SK-MEL-5 (cell line): Measurements from ENCODE around the gene CHST5. TPM values are rescaled to one million over a fixed set of nuclear protein-coding genes. Genes with fewer than 3 reads are reported as not detected.
"Not testable (repeated sequence)": the region's sequence is repeated elsewhere in the genome, so short reads cannot be mapped to it uniquely, and the experiment has no call there.

Experiments used
- DNase-seq: peaks from one replicate; pipeline ENCODE4 v3.0.0-alpha.2; 2016; ENCODE audit warnings: low read depth, low spot score
- in situ Hi-C: cut with HindIII; loops from 2 replicates; pipeline ENCODE4 v1.10.0; 2016; ENCODE audit warnings: low sequenced_read_pairs, high pct_unique_total_duplicates, low pct_unique_long_range_greater_than_20kb
- total RNA-seq: library from RNA; depleted of rRNA; stranded (reverse); fragments of >200 nt; shearing (Covaris generic); gene quantifications from 2 replicates; pipeline ENCODE4 v1.2.3, GENCODE V29; 2014

CHST5 gene
- total RNA-seq, 1 experiment from 2014 or later, result 0.08 TPM

DNA sequence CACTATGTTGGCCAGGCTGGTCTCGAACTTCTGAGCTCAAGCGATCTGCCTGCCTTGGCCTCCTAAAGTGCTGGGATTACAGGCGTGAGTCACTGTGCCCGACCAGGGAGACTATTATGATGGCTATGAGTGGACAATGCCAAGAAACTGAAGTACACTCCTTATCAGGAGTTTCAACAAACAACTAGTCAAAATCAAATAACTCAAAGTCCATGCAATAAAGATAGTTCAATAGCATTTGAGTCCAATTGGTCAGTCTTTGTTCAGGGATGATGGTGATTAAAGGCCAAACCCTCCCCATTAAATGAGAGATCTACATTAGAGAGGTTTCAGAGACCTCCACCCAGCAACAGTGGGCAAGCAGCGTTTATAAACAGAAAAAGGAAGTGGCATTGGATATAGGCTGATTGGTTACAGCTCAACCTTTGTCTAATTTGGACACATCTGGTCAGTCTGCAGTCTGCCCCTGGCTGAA lies 8.0 kb downstream of the CHST5 start:
- no peak for DNase-seq
- in situ Hi-C loops, result no loop called here

DNA sequence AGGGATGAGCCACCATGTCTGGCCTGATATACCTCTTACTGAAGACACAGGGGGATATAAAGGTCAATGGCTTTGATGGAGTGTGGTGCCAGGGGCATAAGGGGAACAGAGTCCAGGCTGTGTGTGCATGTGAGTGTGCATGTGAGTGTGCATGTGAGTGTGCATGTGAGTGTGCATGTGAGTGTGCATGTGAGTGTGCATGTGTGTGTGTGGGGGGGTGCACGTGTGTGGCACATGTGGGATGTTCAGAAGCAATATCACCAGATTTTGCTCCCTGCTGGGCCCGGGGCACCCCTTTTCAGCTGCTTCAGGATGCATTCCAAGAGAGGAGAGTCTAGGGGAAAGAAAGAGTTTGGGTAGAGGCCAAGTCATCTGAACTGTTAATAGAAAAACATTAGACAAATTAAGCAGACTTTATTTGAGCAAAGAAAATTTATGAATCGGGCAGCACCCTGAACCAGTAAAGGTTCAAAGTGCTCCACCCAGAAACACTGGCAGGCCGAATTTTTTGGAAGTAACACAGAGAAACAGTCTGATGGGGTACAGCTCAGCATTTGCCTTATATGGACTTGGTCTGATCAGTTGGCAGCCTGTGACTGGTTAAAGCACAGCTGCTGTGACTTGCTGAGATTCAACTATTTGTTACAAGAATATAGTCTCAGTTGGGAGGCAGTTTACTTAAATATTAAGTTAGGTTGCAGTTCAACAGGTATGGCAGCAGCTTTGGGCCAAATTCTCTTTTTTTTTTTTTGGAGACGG lies 9.7 kb downstream of the CHST5 start:
- in situ Hi-C loops, result no loop called here
- no peak for DNase-seq

DNA sequence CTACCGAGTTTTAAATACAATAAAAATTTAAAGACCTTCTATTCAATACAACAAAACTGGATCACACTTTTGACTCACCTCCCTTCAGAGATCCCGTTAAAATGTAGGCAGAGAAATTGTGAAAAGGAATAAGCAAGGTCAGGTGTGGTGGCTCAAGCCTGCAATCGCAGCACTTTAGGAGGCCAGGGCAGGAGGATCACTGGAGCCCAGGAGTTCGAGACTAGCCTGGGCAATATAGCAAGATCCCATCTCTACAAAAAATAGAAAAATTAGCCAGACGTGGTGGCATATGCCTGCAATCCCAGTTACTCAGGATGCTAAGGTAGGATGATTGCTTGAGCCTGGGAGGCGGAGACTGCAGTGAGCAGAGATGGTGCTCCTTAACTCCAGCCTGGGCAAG lies 16.7 kb downstream of the CHST5 start:
- in situ Hi-C loops, result no loop called here
- no peak for DNase-seq

DNA sequence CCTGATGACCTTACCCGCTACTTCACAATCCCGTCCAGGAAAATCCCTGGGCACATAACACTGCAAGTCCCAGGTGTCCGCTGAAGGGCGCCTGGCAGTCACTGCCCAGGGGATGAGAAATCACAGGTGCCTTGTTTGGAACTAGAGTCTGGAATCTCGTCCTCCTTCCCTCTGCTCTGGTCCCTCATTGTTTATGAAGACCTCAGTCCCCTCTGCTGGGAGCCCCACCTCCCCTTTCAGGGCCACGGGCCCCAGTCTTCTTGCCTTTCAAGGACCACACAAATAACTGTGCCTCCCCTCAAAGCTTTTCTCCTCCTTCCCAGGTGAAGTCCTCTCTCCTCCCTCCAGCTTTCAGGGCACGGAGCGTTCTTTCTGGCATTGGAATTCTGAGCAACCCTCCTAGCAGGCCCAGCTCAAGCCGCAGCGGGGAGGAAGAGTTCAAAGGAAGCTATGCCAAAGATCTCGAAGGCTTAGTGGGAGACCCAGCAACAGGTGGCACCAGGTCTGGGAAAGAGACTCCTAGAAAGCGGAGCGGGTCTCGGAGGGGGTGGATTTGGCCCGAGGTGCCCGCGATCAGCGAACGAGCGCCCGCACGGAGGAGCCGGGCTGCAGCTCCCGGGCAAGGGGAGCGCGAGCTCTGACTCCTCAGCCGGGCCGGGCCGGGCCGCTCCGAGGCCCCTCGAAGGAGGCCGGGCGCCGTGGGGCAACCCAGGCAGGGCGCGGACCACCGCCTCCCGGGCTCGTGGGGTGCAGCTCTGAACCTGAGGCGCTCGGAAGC lies 19.5 kb downstream of the CHST5 start:
- in situ Hi-C loops, DNase-seq: not testable (repeated sequence)

DNA sequence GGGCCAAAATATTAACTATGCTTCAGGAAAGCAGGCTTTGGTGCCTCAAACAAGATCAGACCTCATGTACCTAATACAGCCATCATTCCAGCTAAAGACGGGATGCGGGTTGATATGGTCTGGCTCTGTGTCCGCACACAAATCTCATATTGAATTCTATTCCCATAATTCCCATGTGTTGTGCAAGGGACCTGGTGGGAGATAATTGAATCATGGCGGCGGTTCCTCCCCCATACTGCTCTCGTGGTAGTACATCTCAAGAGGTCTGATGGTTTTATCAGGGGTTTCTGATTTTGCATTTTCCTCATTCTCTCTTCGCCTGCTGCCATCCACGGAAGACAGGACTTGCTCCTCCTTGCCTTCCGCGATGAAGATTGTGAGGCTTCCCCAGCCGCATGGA lies 21.6 kb downstream of the CHST5 start:
- in situ Hi-C loops, result no loop called here
- DNase-seq, result no peak

DNA sequence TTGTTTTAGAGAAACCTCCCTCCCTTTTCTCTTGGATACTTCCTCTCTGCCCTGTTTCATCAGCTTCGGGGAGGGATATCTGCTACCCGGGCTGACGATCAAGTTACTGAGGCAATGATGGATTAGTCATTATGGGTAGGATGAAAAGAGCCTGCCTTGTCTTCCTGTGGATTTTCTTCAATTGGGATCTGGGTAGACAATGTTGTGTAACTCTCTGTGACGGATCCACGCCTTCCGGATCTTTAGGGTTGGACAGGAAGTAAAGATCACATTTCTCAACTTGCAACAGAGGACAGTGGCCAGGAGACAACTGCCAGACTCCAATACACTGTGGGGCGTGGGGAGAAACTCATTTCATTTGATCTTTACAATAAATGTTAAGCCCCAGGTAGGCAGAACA lies 29.3 kb downstream of the CHST5 start:
- in situ Hi-C loops, result no loop called here
- peak; percentile 62 for DNase-seq

DNA sequence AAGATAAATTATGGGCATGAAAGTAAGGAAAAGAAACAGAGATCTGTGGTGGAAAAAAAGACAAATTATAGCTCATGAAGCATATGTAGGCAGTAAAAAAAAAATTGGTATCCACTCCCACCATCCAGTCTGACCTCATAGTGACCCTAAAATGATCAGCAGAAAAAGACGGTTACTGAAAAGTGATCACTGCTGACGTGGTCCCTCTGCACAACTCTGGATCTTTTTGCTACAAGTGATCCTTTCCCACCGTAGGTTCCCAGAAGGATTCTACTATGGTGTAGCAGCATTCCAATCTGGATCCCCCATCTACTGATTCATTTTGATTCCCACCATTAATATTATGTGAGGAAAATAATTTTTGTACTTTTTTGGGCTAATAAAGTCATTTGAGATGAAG lies 29.8 kb downstream of the CHST5 start:
- in situ Hi-C loops, result no loop called here
- no peak for DNase-seq

DNA sequence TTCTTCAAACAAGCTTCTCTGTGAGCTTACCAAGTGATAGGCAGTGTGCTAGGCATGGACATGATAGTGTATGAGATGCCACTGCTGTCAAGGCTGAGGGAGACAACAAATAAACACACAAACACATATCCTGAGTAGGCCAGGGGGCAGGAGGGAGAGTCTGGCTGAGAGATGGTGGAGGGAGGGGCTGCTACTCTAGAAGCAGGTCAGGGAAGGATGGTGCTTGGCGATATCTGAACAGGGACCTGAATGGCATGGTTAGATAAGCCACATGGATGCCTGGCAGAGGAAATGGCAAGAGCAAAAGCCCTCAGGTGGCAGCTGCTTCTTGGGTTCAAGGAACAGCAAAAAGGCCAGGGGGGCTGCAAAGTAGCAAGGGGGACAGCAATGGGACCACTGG lies 32.1 kb downstream of the CHST5 start:
- in situ Hi-C loops, result no loop called here
- DNase-seq, result no peak

DNA sequence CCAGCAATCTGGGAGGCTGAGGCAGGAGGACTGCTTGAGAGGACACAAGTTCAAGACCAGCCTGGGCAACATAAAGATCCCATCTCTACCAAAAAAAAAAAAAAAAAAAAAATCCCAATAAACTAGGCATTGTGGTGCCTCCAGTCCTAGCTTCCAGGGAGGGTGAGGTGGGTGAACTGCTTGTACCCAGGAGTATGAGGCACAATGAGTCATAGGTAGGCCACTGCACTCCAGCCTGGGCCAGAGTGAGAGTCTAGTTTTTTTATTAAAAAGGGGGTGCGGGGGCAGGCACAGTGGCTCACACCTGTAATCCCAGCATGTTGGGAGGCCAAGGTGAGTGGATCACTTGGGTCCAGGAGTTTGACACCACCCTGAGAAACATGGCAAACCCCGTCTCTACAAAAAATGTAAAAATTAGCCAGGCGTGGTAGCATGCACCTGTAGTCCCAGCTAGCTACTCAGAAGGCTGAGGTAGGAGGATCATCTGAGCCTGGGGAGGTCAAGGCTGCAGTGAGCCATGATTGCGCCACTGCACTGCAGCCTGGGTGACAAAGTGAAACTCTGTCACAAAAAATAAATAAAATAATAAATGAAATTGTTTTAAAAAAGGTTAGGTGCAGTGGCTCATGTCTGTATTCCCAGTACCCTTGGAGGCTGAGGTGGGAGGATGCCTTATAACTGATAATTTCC lies 32.8 kb downstream of the CHST5 start:
- DNase-seq, result no peak
- in situ Hi-C loops, result no loop called here

DNA sequence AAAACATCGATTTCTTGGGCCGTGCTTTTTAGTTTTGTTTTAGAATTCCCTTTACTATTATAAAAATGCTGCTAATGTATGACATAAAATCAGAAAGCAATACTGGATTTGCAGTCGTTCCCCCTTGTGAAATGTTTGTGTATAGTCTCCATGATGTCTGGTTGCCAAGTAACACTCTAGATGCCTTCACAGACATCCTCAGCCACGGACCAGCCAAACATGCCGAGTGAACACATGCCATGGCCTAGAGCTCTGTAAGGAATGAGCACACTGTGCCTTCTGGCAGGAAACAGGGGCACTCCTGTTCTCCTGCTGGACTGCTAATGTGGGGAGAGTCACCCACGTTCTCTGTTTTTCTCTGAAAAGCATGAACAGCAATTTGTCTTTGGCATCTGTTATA lies 34.1 kb downstream of the CHST5 start:
- peak; percentile 25 for DNase-seq
- in situ Hi-C loops, result not testable (repeated sequence)

DNA sequence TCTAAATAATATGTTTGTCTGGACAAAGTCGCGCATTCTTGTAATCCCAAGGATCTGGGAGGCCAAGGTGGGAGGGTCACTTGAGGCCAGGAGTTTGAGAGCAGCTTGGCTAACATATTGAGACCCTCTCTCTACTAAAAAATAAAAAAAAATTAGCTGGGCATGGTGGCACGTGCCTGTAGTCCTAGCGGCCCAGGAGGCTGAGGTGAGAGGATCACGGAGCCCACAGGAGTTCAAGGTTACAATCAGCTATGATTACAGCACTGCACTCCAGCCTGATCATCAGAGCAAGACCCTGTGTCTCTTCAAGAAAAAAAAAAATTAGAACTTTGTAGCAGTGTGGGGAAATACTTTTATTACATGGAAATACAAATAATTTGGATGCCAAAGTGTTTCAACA lies 34.5 kb downstream of the CHST5 start:
- no peak for DNase-seq
- in situ Hi-C loops, result no loop called here

DNA sequence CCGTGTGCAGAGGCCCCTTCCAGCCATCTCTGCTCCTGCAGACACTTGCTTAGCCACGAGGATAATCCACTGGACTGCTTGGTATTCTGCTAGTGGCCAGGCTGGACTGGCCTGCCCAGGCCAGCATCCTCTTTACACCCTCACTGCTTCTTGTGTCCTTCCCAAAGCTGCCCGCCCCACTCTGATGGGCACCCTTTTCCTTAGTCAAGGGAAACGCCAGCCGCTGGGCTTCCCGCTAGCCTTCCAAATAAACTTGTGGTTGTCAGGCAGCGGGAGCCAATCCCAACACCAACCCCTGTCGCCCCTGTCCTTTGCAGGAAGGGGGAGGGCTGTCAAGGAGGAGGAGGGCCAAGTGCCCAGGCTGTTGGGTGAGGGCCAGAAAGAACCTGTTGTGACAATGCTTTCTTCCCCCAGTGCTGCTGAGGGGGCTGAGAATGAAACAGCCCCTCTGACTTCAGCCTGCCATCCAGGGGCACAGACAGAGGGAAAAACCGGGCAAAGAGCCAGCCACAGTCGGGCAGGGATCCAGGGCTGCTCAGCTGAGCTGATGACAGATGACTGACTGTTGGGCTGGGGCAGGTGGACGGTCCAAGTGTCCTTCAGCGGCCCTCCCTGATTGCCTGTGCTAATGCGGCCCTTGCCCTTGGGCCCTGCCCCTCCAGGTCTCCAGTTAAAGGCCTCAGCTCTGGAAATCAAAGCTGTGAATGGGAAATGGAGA lies 37.1 kb downstream of the CHST5 start:
- DNase-seq, in situ Hi-C loops: not testable (repeated sequence)

DNA sequence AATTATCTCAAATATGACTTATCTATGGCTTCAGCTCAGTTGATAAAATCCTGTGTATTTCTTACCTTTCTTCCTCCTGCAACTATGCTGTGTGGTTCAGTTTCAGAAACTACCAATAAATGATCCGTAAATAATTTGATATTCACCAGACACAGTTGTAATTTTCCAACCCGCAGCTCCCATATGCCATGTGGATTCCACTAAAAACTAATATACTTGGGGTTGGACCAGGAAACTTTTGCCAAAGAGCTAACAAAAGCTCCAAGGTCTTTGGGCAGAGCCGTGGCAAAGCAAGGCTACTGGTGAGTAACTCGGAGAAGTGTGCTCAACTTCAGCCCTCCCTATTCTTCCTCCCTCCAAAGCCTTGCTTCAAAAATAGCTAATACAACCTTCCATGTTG lies 38.4 kb downstream of the CHST5 start:
- in situ Hi-C loops, result no loop called here
- DNase-seq, result no peak

DNA sequence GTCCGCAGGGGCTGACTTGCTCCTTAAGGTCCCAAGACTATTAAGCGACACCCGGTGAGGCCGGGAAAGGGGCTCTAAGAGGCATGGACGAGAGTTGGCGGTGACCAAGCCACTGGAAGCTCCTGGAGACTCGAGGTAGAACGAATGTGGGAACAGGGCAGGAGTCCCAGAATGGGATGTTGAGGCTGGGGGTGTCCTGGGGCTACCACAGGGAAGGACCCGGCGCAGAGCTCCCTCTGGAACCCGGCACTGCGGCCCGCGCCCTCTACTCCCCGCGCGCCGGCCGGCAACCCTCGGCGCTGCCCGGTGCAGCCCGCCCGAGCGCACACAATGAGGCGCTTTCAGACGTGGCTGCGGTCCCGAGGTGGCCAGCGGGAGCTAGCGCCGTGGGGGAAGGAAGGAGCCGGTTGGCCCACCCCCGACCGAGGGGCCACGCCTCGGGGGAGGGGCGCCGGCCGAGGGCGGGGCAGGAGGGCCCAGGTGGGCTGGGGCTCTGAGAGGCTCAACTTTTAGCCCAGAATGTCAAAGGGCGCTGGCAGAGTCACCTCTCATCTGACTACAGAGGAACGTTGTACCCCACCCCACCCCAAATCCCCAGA lies 40.7 kb downstream of the CHST5 start, which contains the start of gene CHST6:
TSS of gene CHST6 (minus strand) at position 366 of the 599 bp plus-strand sequence. CDS start 15,613 bp downstream, outside the sequence.
- in situ Hi-C loops, result no loop called here
- peak; percentile 85 for DNase-seq

DNA sequence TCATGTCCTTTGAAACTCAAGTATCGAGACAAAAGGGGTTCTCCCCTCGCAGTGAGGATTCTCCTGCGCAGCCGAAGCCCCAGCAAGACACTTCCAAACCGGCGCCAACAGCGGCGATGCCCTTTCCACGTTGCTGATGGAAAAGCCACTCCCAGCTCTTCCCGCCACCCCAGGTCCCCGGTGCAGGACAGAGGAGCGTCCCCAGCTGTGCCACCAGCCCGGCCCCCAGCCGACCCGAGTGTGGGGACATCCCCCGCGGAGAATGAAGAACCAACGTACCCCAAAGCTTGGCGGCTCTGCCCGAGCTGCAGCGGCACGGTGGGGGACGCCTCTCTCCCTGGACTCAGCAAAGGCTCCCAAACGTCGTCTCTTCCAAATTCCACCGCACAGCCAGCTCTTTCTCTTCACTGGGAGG lies 41.2 kb downstream of the CHST5 start:
- in situ Hi-C loops, result no loop called here
- DNase-seq, result peak; percentile 14

DNA sequence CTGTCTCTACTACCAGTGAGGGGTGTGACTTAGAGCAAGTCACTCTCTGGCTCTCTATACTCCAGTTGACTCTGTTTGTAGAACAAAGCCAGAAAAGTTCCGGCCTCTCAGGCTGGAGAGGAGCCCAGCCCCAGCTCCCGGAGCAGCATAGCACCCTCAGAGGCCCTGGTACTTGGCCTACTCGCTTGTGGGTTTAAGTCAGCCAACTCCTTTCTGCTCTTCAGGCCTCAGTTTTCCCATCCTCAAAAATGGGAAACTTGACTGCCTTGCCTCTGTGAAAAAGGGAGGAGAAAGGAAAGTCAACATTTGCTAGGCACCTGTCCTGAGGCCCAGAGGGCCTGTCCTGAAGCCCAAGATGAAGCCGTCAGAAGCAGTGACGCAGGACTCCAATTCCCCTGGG lies 41.7 kb downstream of the CHST5 start:
- in situ Hi-C loops, result no loop called here
- DNase-seq, result no peak

DNA sequence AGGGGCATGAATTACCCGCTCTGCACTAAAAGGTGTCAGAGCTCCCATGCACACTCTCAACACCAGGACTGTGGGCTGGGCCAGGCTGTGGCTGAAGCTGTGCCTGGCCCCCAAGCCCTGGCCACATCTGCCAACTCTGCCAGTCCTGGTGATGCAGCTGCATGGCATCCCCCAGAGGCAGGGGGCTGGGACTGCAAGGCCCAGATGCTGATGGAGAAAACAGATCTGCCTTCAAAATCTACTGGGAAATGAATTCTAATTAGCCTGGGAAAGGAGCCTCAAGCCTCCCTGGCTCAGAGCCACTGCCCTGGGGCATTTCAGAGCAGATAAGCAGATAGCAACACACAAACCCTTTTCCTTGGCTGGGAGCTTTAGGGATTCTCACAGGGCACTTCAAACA lies 44.0 kb downstream of the CHST5 start:
- in situ Hi-C loops, result no loop called here
- peak; percentile 49 for DNase-seq
